Trophoblast cell (in vitro differentiated cells and primary cell): ENCODE measurements around the gene CCDC3.

ENCODE experiments used
- DNase-seq, 2 donors: peaks; one replicate each; pipeline ENCODE4 v3.0.0-alpha.2; 2016
- H2AFZ ChIP-seq: 2 replicates; pipeline ENCODE4 v1.6.1; 2013; ENCODE audit warnings: low read length, moderate library complexity, mild to moderate bottlenecking; ENCODE audit not compliant: insufficient read depth, poor library complexity
- H2AK5ac ChIP-seq: 2 replicates; pipeline ENCODE4 v1.6.1; 2013; ENCODE audit warnings: mild to moderate bottlenecking, low read length
- H2BK120ac ChIP-seq: 2 replicates; pipeline ENCODE4 v1.6.1; 2013; ENCODE audit warnings: low read length, mild to moderate bottlenecking, moderate library complexity; ENCODE audit not compliant: insufficient read depth, poor library complexity
- H2BK12ac ChIP-seq: 2 replicates; pipeline ENCODE4 v1.6.1; 2013; ENCODE audit warnings: mild to moderate bottlenecking, low read length, moderate library complexity
- H2BK5ac ChIP-seq: 2 replicates; pipeline ENCODE4 v1.6.1; 2013; ENCODE audit warnings: low read length, low read depth, moderate library complexity, mild to moderate bottlenecking; ENCODE audit not compliant: poor library complexity
- H3K14ac ChIP-seq: 2 replicates; pipeline ENCODE4 v1.6.1; 2013; ENCODE audit warnings: mild to moderate bottlenecking, low read length
- H3K18ac ChIP-seq: 2 replicates; pipeline ENCODE4 v1.6.1; 2013; ENCODE audit warnings: mild to moderate bottlenecking, low read length
- H3K23ac ChIP-seq: 2 replicates; pipeline ENCODE4 v1.6.1; 2013; ENCODE audit warnings: low read length
- H3K27ac ChIP-seq: 2 replicates; pipeline ENCODE4 v1.5.1; 2013; ENCODE audit warnings: low read depth, mild to moderate bottlenecking, inconsistent platforms, low read length, moderate library complexity
- H3K27me3 ChIP-seq: 2 replicates; pipeline ENCODE4 v1.6.1; 2013; ENCODE audit warnings: inconsistent platforms, mild to moderate bottlenecking, low read length, moderate library complexity; ENCODE audit not compliant: insufficient read depth
- H3K36me3 ChIP-seq, 2 experiments: 1 replicate in 1 of 2; 2 replicates in 1 of 2; pipeline ENCODE4 v1.6.1; 2013; ENCODE audit warnings: low read length in 2 of 2, mild to moderate bottlenecking in 2 of 2, moderate library complexity in 1 of 2; ENCODE audit not compliant: insufficient read depth in 2 of 2, control insufficient read depth in 1 of 2
- H3K4ac ChIP-seq: 2 replicates; pipeline ENCODE4 v1.6.1; 2013; ENCODE audit warnings: low read depth, mild to moderate bottlenecking, low read length, moderate library complexity
- H3K4me1 ChIP-seq, 2 experiments: 1 replicate in 1 of 2; 2 replicates in 1 of 2; pipeline ENCODE4 v1.6.1; 2013; ENCODE audit warnings: low read length in 2 of 2, mild to moderate bottlenecking in 2 of 2, moderate library complexity in 1 of 2; ENCODE audit not compliant: insufficient read depth in 2 of 2, control insufficient read depth in 1 of 2
- H3K4me2 ChIP-seq: 2 replicates; pipeline ENCODE4 v1.6.1; 2013; ENCODE audit warnings: inconsistent platforms, mild to moderate bottlenecking, low read length, moderate library complexity
- H3K4me3 ChIP-seq: 2 replicates; pipeline ENCODE4 v1.5.1; 2013; ENCODE audit warnings: mild to moderate bottlenecking, low read depth, low read length, inconsistent platforms
- H3K79me1 ChIP-seq: one replicate; pipeline ENCODE4 v1.6.1; 2013; ENCODE audit warnings: low read length
- H3K79me2 ChIP-seq: 2 replicates; pipeline ENCODE4 v1.6.1; 2013; ENCODE audit warnings: low read length, mild to moderate bottlenecking; ENCODE audit not compliant: control insufficient read depth, insufficient read depth, poor library complexity
- H3K9ac ChIP-seq: 2 replicates; pipeline ENCODE4 v1.6.1; 2013; ENCODE audit warnings: mild to moderate bottlenecking, low read length
- H3K9me3 ChIP-seq: 2 replicates; pipeline ENCODE4 v1.6.1; 2013; ENCODE audit warnings: low read depth, mild to moderate bottlenecking, control low read depth, inconsistent platforms, low read length; ENCODE audit not compliant: insufficient read depth
- H4K12ac ChIP-seq: 2 replicates; pipeline ENCODE4 v1.6.1; 2013; ENCODE audit warnings: low read depth, mild to moderate bottlenecking, low read length, moderate library complexity
- H4K8ac ChIP-seq: 2 replicates; pipeline ENCODE4 v1.6.1; 2013; ENCODE audit warnings: low read depth, mild to moderate bottlenecking, low read length, moderate library complexity
- H4K91ac ChIP-seq: one replicate; pipeline ENCODE4 v1.6.1; 2013; ENCODE audit warnings: low read depth, mild to moderate bottlenecking, low read length, moderate library complexity
- WGBS: extraction: QIAGEN DNeasy Blood & Tissue Kit; methylation state at CpG from one replicate; pipeline ENCODE4 v1.1.7; 2013; ENCODE audit warnings: missing lambda C conversion rate; ENCODE audit not compliant: insufficient read length, insufficient coverage; ENCODE audit errors: extremely low coverage; 5-methylcytosine and 5-hydroxymethylcytosine counted together

The CCDC3 gene

DNA sequence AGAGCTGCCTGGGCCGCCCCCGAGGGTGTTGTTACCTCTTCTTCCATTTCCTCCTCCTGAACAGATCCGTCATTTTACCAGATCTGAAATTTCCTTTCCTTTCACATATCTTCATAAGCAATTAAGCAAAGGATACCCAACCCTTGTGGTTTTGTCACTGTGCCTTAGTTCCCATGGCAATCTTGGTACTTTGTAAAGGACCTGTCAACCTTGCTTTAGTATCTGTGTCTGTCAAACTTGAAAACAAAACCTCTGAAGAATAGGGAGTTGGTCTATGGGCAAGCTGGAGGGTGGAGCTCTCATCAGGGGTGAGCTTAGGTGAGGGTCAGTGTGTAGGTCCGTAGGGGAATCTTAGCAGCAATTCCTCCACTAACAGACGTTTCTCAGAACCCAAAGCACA, 25.4 kb upstream of the CCDC3 start:
- Histone ChIP-seq H3K36me3 (no peaks in the 10 kb centered on the region), H3K4me3 (no peak overlapping the region), H3K79me2 (no peaks in the 10 kb centered on the region), H3K27me3 (no peaks in the 10 kb centered on the region), H3K18ac (no peak overlapping the region), H3K4me2 (no peak overlapping the region), H3K23ac (no peak overlapping the region), H2BK120ac (no peak overlapping the region), H2BK5ac (no peak overlapping the region), H3K79me1 (no peaks in the 10 kb centered on the region), H4K8ac (no peak overlapping the region), H3K14ac (no peak overlapping the region), H3K4me1 (no peaks in the 10 kb centered on the region), H4K91ac (no peak overlapping the region), H3K9ac (no peak overlapping the region), H3K9me3 (peaks cover 1% of the 10 kb centered on the region), H3K4ac (no peak overlapping the region), H3K27ac (no peak overlapping the region), H2AK5ac (no peak overlapping the region), H2BK12ac (no peak overlapping the region), H2AFZ (no peak overlapping the region), H4K12ac (no peak overlapping the region)
- no CpG with 5 or more reads among the region's 5 CpGs for WGBS
- DNase-seq = no peak

DNA sequence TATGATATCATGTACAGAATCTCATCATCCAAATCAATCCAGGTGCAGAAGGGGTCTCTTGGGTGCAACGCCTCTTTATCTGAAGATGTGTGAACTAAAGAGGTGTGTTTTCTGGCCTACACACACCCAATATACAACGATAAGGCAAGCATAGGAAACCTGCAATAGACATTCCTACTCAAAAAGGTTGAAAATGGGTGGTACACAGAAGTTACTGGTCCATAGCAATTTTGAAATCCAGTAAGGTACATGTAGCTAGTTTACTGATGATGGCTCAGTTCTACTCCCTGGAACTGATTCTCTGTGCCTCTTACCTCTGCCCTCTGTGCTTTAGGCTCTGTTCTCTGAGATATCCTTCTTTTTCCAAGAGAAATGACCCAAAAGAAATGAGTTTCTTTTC, 22.2 kb upstream of the CCDC3 start:
- Histone ChIP-seq H3K18ac (no peak overlapping the region), H3K4me3 (no peak overlapping the region), H3K27me3 (no peaks in the 10 kb centered on the region), H3K23ac (no peak overlapping the region), H4K8ac (no peak overlapping the region), H3K9ac (no peak overlapping the region), H3K36me3 (no peaks in the 10 kb centered on the region), H3K79me1 (no peaks in the 10 kb centered on the region), H3K9me3 (no peaks in the 10 kb centered on the region), H2AK5ac (no peak overlapping the region), H2BK5ac (no peak overlapping the region), H3K79me2 (no peaks in the 10 kb centered on the region), H2AFZ (no peak overlapping the region), H4K12ac (no peak overlapping the region), H3K27ac (no peak overlapping the region), H3K4me2 (no peak overlapping the region), H3K14ac (no peak overlapping the region), H4K91ac (no peak overlapping the region), H2BK12ac (no peak overlapping the region), H2BK120ac (no peak overlapping the region), H3K4ac (no peak overlapping the region), H3K4me1 (no peaks in the 10 kb centered on the region)
- WGBS = no CpG with 5 or more reads among the region's 2 CpGs
- DNase-seq = no peak

DNA sequence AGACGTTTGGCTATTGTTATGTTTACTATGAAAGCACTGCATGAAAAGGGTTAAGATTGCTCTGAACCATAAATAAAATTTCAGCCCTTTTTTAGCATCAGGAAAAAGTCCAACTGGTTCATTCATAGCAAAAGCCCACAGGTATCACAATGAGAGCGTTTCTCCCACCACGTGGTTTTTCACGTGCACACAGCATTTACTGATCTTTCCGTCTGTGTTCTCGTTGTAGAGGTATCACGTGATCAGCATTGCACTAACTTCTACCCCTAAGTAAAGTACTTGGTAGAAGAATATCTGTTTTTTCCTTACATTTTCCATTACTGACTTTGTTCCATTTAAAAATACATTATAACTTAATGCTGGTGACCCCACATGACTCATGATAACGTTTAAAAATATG, 17.8 kb upstream of the CCDC3 start:
- H4K12ac ChIP-seq = no peak overlapping the region
- no peak overlapping the region for H2BK120ac ChIP-seq
- H3K23ac ChIP-seq = no peak overlapping the region
- 100% methylated on average over 1 of the region's 8 CpGs for WGBS
- H3K9me3 ChIP-seq = no peaks in the 10 kb centered on the region
- no peak overlapping the region for H3K4me3 ChIP-seq
- H3K4me2 ChIP-seq = no peak overlapping the region
- no peaks in the 10 kb centered on the region for H3K79me2 ChIP-seq
- H3K9ac ChIP-seq = no peak overlapping the region
- no peak overlapping the region for H3K18ac ChIP-seq
- H3K27me3 ChIP-seq = no peaks in the 10 kb centered on the region
- no peaks in the 10 kb centered on the region for H3K4me1 ChIP-seq
- H3K14ac ChIP-seq = no peak overlapping the region
- no peak overlapping the region for H3K27ac ChIP-seq
- H3K79me1 ChIP-seq = no peaks in the 10 kb centered on the region
- no peak overlapping the region for H4K8ac ChIP-seq
- H2BK12ac ChIP-seq = no peak overlapping the region
- no peaks in the 10 kb centered on the region for H3K36me3 ChIP-seq
- H2AFZ ChIP-seq = no peak overlapping the region
- no peak overlapping the region for H3K4ac ChIP-seq
- no peak overlapping the region for H2BK5ac ChIP-seq
- H2AK5ac ChIP-seq = no peak overlapping the region
- H4K91ac ChIP-seq = no peak overlapping the region
- no peak for DNase-seq

DNA sequence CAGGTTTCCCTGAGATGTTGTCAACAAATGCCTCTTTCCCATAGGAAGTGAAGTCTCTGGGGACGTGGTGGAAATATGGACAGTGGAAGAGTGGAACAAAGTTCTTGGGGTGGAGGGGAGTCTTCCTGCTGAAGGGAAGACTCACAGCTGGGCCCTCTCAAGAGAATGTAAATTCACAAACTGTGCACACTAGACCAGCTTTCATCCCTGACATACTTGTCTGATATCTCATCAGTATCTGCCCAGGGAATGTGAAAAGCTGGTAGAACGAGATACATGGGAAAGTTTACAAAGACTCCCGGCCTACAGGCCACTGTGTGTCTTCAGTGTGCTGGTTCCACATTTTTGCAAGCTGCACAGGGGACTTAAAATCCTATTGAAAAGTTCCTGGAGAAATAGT, 16.7 kb upstream of the CCDC3 start:
- Histone ChIP-seq H4K12ac (no peak overlapping the region), H4K91ac (no peak overlapping the region), H4K8ac (no peak overlapping the region), H2BK12ac (no peak overlapping the region), H3K79me2 (no peaks in the 10 kb centered on the region), H3K9me3 (no peaks in the 10 kb centered on the region), H3K79me1 (no peaks in the 10 kb centered on the region), H3K4me3 (no peak overlapping the region), H3K4me2 (no peak overlapping the region), H3K36me3 (no peaks in the 10 kb centered on the region), H3K14ac (no peak overlapping the region), H3K27me3 (no peaks in the 10 kb centered on the region), H3K18ac (no peak overlapping the region), H2BK120ac (no peak overlapping the region), H2BK5ac (no peak overlapping the region), H3K9ac (no peak overlapping the region), H3K23ac (no peak overlapping the region), H3K4me1 (no peaks in the 10 kb centered on the region), H2AK5ac (no peak overlapping the region), H2AFZ (no peak overlapping the region), H3K4ac (no peak overlapping the region), H3K27ac (no peak overlapping the region)
- no CpG with 5 or more reads among the region's 3 CpGs for WGBS
- DNase-seq = peak; percentile 78 to 89
